ENCODE results near the gene HTT. TPM values are rescaled to one million over a fixed set of nuclear protein-coding genes. Genes with fewer than 3 reads are reported as not detected.
A peak's percentile ranks its signal among the peaks of the same experiment; 100 is the strongest.

HTT gene
- total and polyA plus RNA-seq, 10 donors = 10.0 to 124 (median 84.4) TPM

GRCh38 chr4:3040452-3041191 lies 33.9 kb upstream of the HTT start:
- Histone ChIP-seq H3K4me1 (peaks cover 28 to 87% (median 58%) of the 10 kb centered on the region in 6 donors), H3K4me3 (peak overlapping the region in 7 of 8 donors; percentile 27 to 72 (median 46)), H3K36me3 (no peaks in the 10 kb centered on the region), H3K9me3 (no peaks in the 10 kb centered on the region), H3K27ac (peak overlapping the region; percentile 78 to 91 (median 82)), H3K27me3 (replicated peaks in 1 of 7) (no peaks in the 10 kb centered on the region)
- 64 to 72% (median 69%) methylated on average over 17 to 28 of the region's 28 CpGs for WGBS, 5 donors
- TF ChIP-seq POLR2AphosphoS5 (IDR thresholded peaks at IDR 0.05) (peak in 1 of 3 donors; percentile 51), POLR2A (IDR thresholded peaks at IDR 0.05) (no peak)
- intact Hi-C loops (cut with DNase I; ENCODE audit: low total_unique reads) = no loop called here
- peak; percentile 82 for DNase-seq

GRCh38 chr4:3041192-3042142 lies 33.0 kb upstream of the HTT start:
- Histone ChIP-seq H3K27me3 (replicated peaks in 1 of 7) (no peaks in the 10 kb centered on the region), H3K4me1 (peaks cover 28 to 95% (median 67%) of the 10 kb centered on the region in 6 donors), H3K9me3 (no peaks in the 10 kb centered on the region), H3K36me3 (no peaks in the 10 kb centered on the region), H3K4me3 (peak overlapping the region; percentile 27 to 72 (median 45)), H3K27ac (peak overlapping the region; percentile 78 to 91 (median 82))
- peak; percentile 90 for DNase-seq
- WGBS, 5 donors = 8 to 35% (median 22%) methylated on average over 34 to 57 of the region's 57 CpGs
- intact Hi-C loops (cut with DNase I; ENCODE audit: low total_unique reads) = no loop called here
- TF ChIP-seq POLR2AphosphoS5 (IDR thresholded peaks at IDR 0.05) (peak; percentile 65 to 81 (median 77)), CTCF (IDR thresholded peaks at IDR 0.05 in 8 of 11, conservative IDR thresholded peaks at IDR 0.05 in 3 of 11) (no peak), POLR2A (IDR thresholded peaks at IDR 0.05) (peak in 1 of 3 donors; percentile 10)

- Histone ChIP-seq H3K4me3 (peak overlapping the region in 7 of 8 donors; percentile 27 to 72 (median 46)), H3K9me3 (no peaks in the 10 kb centered on the region), H3K4me1 (peaks cover 30 to 100% (median 72%) of the 10 kb centered on the region in 6 donors), H3K36me3 (no peaks in the 10 kb centered on the region), H3K27ac (peak overlapping the region in 7 of 8 donors; percentile 78 to 91 (median 84)), H3K27me3 (replicated peaks in 1 of 7) (no peaks in the 10 kb centered on the region)
- peak; percentile 68 for DNase-seq
- WGBS, 5 donors = 46 to 66% (median 61%) methylated on average over 10 of the region's 10 CpGs
- no peak for TF ChIP-seq CTCF (IDR thresholded peaks at IDR 0.05 in 8 of 11, conservative IDR thresholded peaks at IDR 0.05 in 3 of 11)
- no peak for TF ChIP-seq POLR2AphosphoS5 (IDR thresholded peaks at IDR 0.05)
- intact Hi-C loops (cut with DNase I; ENCODE audit: low total_unique reads) = no loop called here
Measured at GRCh38 chr4:3042226-3042625, 32.3 kb upstream of the HTT start.

- 88 to 95% (median 92%) methylated on average over 11 of the region's 11 CpGs for WGBS, 5 donors
- Histone ChIP-seq H3K4me3 (no peak overlapping the region), H3K4me1 (peaks cover 29 to 100% (median 68%) of the 10 kb centered on the region in 6 donors), H3K27ac (no peak overlapping the region), H3K9me3 (no peaks in the 10 kb centered on the region), H3K36me3 (no peaks in the 10 kb centered on the region), H3K27me3 (replicated peaks in 1 of 7) (no peaks in the 10 kb centered on the region)
- intact Hi-C loops (cut with DNase I; ENCODE audit: low total_unique reads) = no loop called here
- peak; percentile 52 for DNase-seq
- TF ChIP-seq POLR2A (IDR thresholded peaks at IDR 0.05) = no peak
- TF ChIP-seq CTCF (IDR thresholded peaks at IDR 0.05 in 8 of 11, conservative IDR thresholded peaks at IDR 0.05 in 3 of 11) = no peak
- TF ChIP-seq POLR2AphosphoS5 (IDR thresholded peaks at IDR 0.05) = no peak
Measured at GRCh38 chr4:3043282-3044020, 31.0 kb upstream of the HTT start.

All from spleen (tissue), 11 donors.